ENCODE measurements around the gene BLTP1. TPM values are rescaled to one million over a fixed set of nuclear protein-coding genes. Genes with fewer than 3 reads are reported as not detected.

Gene BLTP1
- total RNA-seq, 1 donor: 121 TPM

DNA sequence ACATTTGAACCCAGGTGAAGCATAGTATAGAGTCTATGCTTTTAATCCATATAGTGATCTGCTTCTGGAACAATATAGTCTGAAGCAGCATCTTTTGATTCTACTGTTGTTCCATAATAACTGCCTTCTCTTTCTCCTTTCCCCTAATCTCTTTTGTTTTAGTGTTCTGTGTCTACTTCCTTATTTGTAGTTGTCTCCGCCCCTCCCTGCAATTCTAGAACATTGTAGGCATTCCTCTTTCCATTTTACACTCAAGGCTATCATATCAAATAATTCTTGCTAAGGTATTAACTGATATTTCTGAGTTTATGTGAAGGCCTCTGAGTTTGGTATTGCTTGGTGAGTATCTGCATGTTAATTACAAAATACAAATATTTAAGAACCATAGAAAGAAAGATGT lies 11.6 kb downstream of the BLTP1 start:
- peaks cover 8% of the 10 kb centered on the region for H4K20me1 ChIP-seq (ENCODE audit: insufficient read depth, low read length)
- H3K79me2 ChIP-seq (ENCODE audit: insufficient read depth, low read length): peaks cover 65% of the 10 kb centered on the region
- H3K27me3 ChIP-seq (ENCODE audit: insufficient read depth, low read length): no peaks in the 10 kb centered on the region
- DNase-seq (ENCODE audit: insufficient read length, low spot score, missing footprints): no peak
- H3K4me2 ChIP-seq (ENCODE audit: insufficient read depth, low read length): no peak overlapping the region
- H3K4me1 ChIP-seq (ENCODE audit: insufficient read depth, low read length): no peaks in the 10 kb centered on the region
- no peak overlapping the region for H3K27ac ChIP-seq (ENCODE audit: low read depth, low read length)
- TF ChIP-seq, protein P1, sequence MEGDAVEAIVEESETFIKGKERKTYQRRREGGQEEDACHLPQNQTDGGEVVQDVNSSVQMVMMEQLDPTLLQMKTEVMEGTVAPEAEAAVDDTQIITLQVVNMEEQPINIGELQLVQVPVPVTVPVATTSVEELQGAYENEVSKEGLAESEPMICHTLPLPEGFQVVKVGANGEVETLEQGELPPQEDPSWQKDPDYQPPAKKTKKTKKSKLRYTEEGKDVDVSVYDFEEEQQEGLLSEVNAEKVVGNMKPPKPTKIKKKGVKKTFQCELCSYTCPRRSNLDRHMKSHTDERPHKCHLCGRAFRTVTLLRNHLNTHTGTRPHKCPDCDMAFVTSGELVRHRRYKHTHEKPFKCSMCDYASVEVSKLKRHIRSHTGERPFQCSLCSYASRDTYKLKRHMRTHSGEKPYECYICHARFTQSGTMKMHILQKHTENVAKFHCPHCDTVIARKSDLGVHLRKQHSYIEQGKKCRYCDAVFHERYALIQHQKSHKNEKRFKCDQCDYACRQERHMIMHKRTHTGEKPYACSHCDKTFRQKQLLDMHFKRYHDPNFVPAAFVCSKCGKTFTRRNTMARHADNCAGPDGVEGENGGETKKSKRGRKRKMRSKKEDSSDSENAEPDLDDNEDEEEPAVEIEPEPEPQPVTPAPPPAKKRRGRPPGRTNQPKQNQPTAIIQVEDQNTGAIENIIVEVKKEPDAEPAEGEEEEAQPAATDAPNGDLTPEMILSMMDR (IDR thresholded peaks at IDR 0.05; ENCODE audit: extremely low read depth, low read depth, low read length): no peak
- H3K4me3 ChIP-seq (ENCODE audit: insufficient read depth, low read length): no peak overlapping the region
- H3K36me3 ChIP-seq (ENCODE audit: insufficient read depth, low read length): no peaks in the 10 kb centered on the region
- no peaks in the 10 kb centered on the region for H3K9me3 ChIP-seq (ENCODE audit: low read depth, low read length)
- no peak overlapping the region for H2AFZ ChIP-seq (ENCODE audit: low read length)

DNA sequence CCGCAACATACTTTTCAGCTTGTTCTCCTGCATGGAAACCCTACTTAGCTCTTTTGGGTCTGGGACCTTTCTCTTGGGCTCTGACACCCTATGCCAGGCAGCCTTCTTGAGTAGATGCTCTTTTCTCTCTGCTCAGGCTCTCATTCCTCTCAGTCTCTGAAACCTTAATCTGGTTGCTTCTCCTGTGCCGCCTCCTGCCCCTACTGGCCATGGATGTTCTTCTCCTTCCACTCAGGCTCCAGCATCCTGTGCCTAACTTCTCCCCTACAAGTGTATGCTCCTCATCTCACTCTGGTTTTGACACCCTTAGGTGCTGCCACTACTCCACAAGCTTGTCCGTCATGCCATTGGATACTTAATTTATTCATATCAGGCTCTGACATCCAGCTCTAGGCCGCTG lies 15.2 kb downstream of the BLTP1 start:
- no peak overlapping the region for H3K4me2 ChIP-seq (ENCODE audit: insufficient read depth, low read length)
- H3K36me3 ChIP-seq (ENCODE audit: insufficient read depth, low read length): no peaks in the 10 kb centered on the region
- H3K9me3 ChIP-seq (ENCODE audit: low read depth, low read length): no peaks in the 10 kb centered on the region
- no peak overlapping the region for H3K27ac ChIP-seq (ENCODE audit: low read depth, low read length)
- DNase-seq (ENCODE audit: insufficient read length, low spot score, missing footprints): no peak
- no peak overlapping the region for H3K4me3 ChIP-seq (ENCODE audit: insufficient read depth, low read length)
- H3K27me3 ChIP-seq (ENCODE audit: insufficient read depth, low read length): no peaks in the 10 kb centered on the region
- H3K79me2 ChIP-seq (ENCODE audit: insufficient read depth, low read length): peaks cover 54% of the 10 kb centered on the region
- H4K20me1 ChIP-seq (ENCODE audit: insufficient read depth, low read length): peaks cover 2% of the 10 kb centered on the region
- H2AFZ ChIP-seq (ENCODE audit: low read length): no peak overlapping the region
- TF ChIP-seq, protein P1 (IDR thresholded peaks at IDR 0.05; ENCODE audit: extremely low read depth, low read depth, low read length): no peak
- H3K4me1 ChIP-seq (ENCODE audit: insufficient read depth, low read length): no peaks in the 10 kb centered on the region

DNA sequence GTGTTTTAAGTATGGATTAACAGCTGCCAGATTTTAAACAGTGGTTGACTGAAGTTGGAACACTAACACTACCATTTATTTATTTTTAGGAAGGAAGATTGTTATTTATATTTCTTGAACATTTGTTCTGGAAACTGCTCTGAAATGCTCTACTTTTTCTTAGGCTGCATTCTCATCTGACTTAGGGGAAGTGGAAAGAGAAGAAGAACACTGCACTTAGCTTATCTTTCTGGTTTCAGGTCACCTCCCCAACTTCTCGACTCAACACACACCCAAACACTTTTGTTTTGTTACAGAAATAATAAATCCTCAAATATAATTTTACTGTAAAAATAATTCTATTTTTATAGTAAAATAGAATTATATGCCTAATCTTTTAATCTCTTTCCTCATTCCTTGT lies 18.6 kb downstream of the BLTP1 start:
- DNase-seq (ENCODE audit: insufficient read length, low spot score, missing footprints): no peak
- H3K4me3 ChIP-seq (ENCODE audit: insufficient read depth, low read length): no peak overlapping the region
- H2AFZ ChIP-seq (ENCODE audit: low read length): no peak overlapping the region
- no peak overlapping the region for H3K4me2 ChIP-seq (ENCODE audit: insufficient read depth, low read length)
- H3K27me3 ChIP-seq (ENCODE audit: insufficient read depth, low read length): no peaks in the 10 kb centered on the region
- H3K79me2 ChIP-seq (ENCODE audit: insufficient read depth, low read length): peaks cover 34% of the 10 kb centered on the region
- H3K4me1 ChIP-seq (ENCODE audit: insufficient read depth, low read length): no peaks in the 10 kb centered on the region
- H3K9me3 ChIP-seq (ENCODE audit: low read depth, low read length): no peaks in the 10 kb centered on the region
- TF ChIP-seq, protein P1 (IDR thresholded peaks at IDR 0.05; ENCODE audit: extremely low read depth, low read depth, low read length): no peak
- peaks cover 2% of the 10 kb centered on the region for H4K20me1 ChIP-seq (ENCODE audit: insufficient read depth, low read length)
- no peak overlapping the region for H3K27ac ChIP-seq (ENCODE audit: low read depth, low read length)
- no peaks in the 10 kb centered on the region for H3K36me3 ChIP-seq (ENCODE audit: insufficient read depth, low read length)

DNA sequence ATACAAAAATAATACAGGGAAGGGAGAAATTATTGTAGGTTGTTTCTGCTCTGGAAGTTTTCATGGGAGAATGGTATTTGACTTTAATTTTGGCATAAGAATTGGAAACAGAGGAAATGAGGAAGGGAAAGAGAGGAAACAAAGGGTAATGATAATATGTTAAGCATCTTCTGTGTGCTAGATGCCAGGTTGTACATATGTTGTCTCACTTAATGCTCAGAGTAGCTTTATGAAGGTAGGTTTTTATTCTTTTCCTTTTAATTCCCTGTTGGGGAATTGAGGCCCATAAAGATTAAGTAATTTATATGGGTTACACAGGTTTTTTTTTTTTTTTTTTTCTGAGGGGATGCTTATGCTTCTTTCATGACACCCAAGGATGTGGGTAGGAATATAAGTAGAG lies 19.2 kb downstream of the BLTP1 start:
- H4K20me1 ChIP-seq (ENCODE audit: insufficient read depth, low read length): peaks cover 2% of the 10 kb centered on the region
- no peak overlapping the region for H2AFZ ChIP-seq (ENCODE audit: low read length)
- no peak for DNase-seq (ENCODE audit: insufficient read length, low spot score, missing footprints)
- no peak overlapping the region for H3K4me2 ChIP-seq (ENCODE audit: insufficient read depth, low read length)
- no peaks in the 10 kb centered on the region for H3K27me3 ChIP-seq (ENCODE audit: insufficient read depth, low read length)
- TF ChIP-seq, protein P1 (IDR thresholded peaks at IDR 0.05; ENCODE audit: extremely low read depth, low read depth, low read length): no peak
- H3K79me2 ChIP-seq (ENCODE audit: insufficient read depth, low read length): peaks cover 34% of the 10 kb centered on the region
- no peaks in the 10 kb centered on the region for H3K9me3 ChIP-seq (ENCODE audit: low read depth, low read length)
- no peaks in the 10 kb centered on the region for H3K4me1 ChIP-seq (ENCODE audit: insufficient read depth, low read length)
- no peak overlapping the region for H3K27ac ChIP-seq (ENCODE audit: low read depth, low read length)
- no peak overlapping the region for H3K4me3 ChIP-seq (ENCODE audit: insufficient read depth, low read length)
- peaks cover 2% of the 10 kb centered on the region for H3K36me3 ChIP-seq (ENCODE audit: insufficient read depth, low read length)
